Effector memory CD4-positive, alpha-beta T cell (primary cell): ENCODE data around the gene LAMB4.

ENCODE experiments used
- DNase-seq, 3 donors: peaks; one replicate each; pipeline ENCODE4 v3.0.0-alpha.2; 2020
- H3K27ac ChIP-seq: 2 replicates; pipeline ENCODE4 v1.7.0; 2013; ENCODE audit warnings: mild to moderate bottlenecking, low read length, moderate library complexity; ENCODE audit not compliant: insufficient read depth, poor library complexity, severe bottlenecking
- H3K27me3 ChIP-seq: replicated peaks from 2 replicates; pipeline ENCODE4 v1.7.0; 2013; ENCODE audit warnings: mild to moderate bottlenecking, low read length; ENCODE audit not compliant: insufficient read depth, control insufficient read depth, poor library complexity, severe bottlenecking
- H3K36me3 ChIP-seq: 2 replicates; pipeline ENCODE4 v1.7.0; 2013; ENCODE audit warnings: mild to moderate bottlenecking, low read length, moderate library complexity; ENCODE audit not compliant: control insufficient read depth, insufficient read depth
- H3K4me1 ChIP-seq: 2 replicates; pipeline ENCODE4 v1.7.0; 2013; ENCODE audit warnings: low read length, mild to moderate bottlenecking; ENCODE audit not compliant: control insufficient read depth, insufficient read depth, poor library complexity, severe bottlenecking
- H3K4me3 ChIP-seq: 2 replicates; pipeline ENCODE4 v1.7.0; 2013; ENCODE audit warnings: low read length, low read depth, mild to moderate bottlenecking; ENCODE audit not compliant: insufficient read depth, poor library complexity, severe bottlenecking
- H3K9me3 ChIP-seq: 2 replicates; pipeline ENCODE4 v1.7.0; 2013; ENCODE audit warnings: mild to moderate bottlenecking, low read length, moderate library complexity; ENCODE audit not compliant: control insufficient read depth

The LAMB4 gene

GRCh38 chr7:108114117-108114841 is 15.9 kb downstream of the LAMB4 start:
- no peaks in the 10 kb centered on the region for H3K9me3 ChIP-seq
- H3K4me3 ChIP-seq, result no peak overlapping the region
- no peaks in the 10 kb centered on the region for H3K27me3 ChIP-seq
- H3K27ac ChIP-seq, result no peak overlapping the region
- no peaks in the 10 kb centered on the region for H3K36me3 ChIP-seq
- DNase-seq, result no peak
- no peaks in the 10 kb centered on the region for H3K4me1 ChIP-seq

GRCh38 chr7:108112683-108113082 is 17.5 kb downstream of the LAMB4 start:
- no peaks in the 10 kb centered on the region for H3K27me3 ChIP-seq
- no peaks in the 10 kb centered on the region for H3K36me3 ChIP-seq
- no peak overlapping the region for H3K4me3 ChIP-seq
- H3K4me1 ChIP-seq, result no peaks in the 10 kb centered on the region
- H3K9me3 ChIP-seq, result no peaks in the 10 kb centered on the region
- no peak for DNase-seq
- H3K27ac ChIP-seq, result no peak overlapping the region

GRCh38 chr7:108109221-108109908 is 20.8 kb downstream of the LAMB4 start:
- no peaks in the 10 kb centered on the region for H3K4me1 ChIP-seq
- H3K36me3 ChIP-seq, result no peaks in the 10 kb centered on the region
- DNase-seq, result no peak
- H3K27me3 ChIP-seq, result no peaks in the 10 kb centered on the region
- H3K4me3 ChIP-seq, result no peak overlapping the region
- H3K27ac ChIP-seq, result no peak overlapping the region
- no peaks in the 10 kb centered on the region for H3K9me3 ChIP-seq

GRCh38 chr7:108108131-108108530 is 22.0 kb downstream of the LAMB4 start:
- no peaks in the 10 kb centered on the region for H3K4me1 ChIP-seq
- H3K9me3 ChIP-seq, result no peaks in the 10 kb centered on the region
- H3K27ac ChIP-seq, result no peak overlapping the region
- H3K4me3 ChIP-seq, result no peak overlapping the region
- no peaks in the 10 kb centered on the region for H3K27me3 ChIP-seq
- H3K36me3 ChIP-seq, result no peaks in the 10 kb centered on the region
- no peak for DNase-seq

GRCh38 chr7:108104324-108104723 is 25.8 kb downstream of the LAMB4 start:
- Histone ChIP-seq H3K4me1 (no peaks in the 10 kb centered on the region), H3K27ac (no peak overlapping the region)
- DNase-seq, result no peak

GRCh38 chr7:108103558-108104298 is 26.4 kb downstream of the LAMB4 start:
- Histone ChIP-seq H3K4me3 (no peak overlapping the region), H3K27ac (no peak overlapping the region), H3K4me1 (no peaks in the 10 kb centered on the region), H3K9me3 (no peaks in the 10 kb centered on the region), H3K27me3 (no peaks in the 10 kb centered on the region), H3K36me3 (no peaks in the 10 kb centered on the region)
- DNase-seq, result no peak

More at GRCh38 chr7:108104324-108104723, 25.8 kb downstream of the LAMB4 start:
- no peak overlapping the region for H3K4me3 ChIP-seq
- no peaks in the 10 kb centered on the region for H3K9me3 ChIP-seq
- H3K27me3 ChIP-seq, result no peaks in the 10 kb centered on the region
- no peaks in the 10 kb centered on the region for H3K36me3 ChIP-seq

GRCh38 chr7:108102671-108103312 is 27.4 kb downstream of the LAMB4 start:
- H3K4me1 ChIP-seq, result no peaks in the 10 kb centered on the region
- no peaks in the 10 kb centered on the region for H3K9me3 ChIP-seq
- H3K36me3 ChIP-seq, result no peaks in the 10 kb centered on the region
- DNase-seq, result no peak
- no peaks in the 10 kb centered on the region for H3K27me3 ChIP-seq
- H3K4me3 ChIP-seq, result no peak overlapping the region
- no peak overlapping the region for H3K27ac ChIP-seq

GRCh38 chr7:108101759-108102158 is 28.4 kb downstream of the LAMB4 start:
- Histone ChIP-seq H3K27me3 (no peaks in the 10 kb centered on the region), H3K9me3 (no peaks in the 10 kb centered on the region), H3K36me3 (no peaks in the 10 kb centered on the region), H3K27ac (no peak overlapping the region), H3K4me1 (no peaks in the 10 kb centered on the region), H3K4me3 (no peak overlapping the region)
- no peak for DNase-seq

GRCh38 chr7:108099713-108100112 is 30.4 kb downstream of the LAMB4 start:
- Histone ChIP-seq H3K4me1 (no peaks in the 10 kb centered on the region), H3K27me3 (no peaks in the 10 kb centered on the region)
- no peak for DNase-seq

More at GRCh38 chr7:108099713-108100112, 30.4 kb downstream of the LAMB4 start:
- Histone ChIP-seq H3K27ac (no peak overlapping the region), H3K9me3 (no peaks in the 10 kb centered on the region), H3K36me3 (no peaks in the 10 kb centered on the region), H3K4me3 (no peak overlapping the region)
